Activated CD8-positive, alpha-beta memory T cell treated with anti-CD3 and anti-CD28 coated beads for 24 hours (primary cell): Measurements from ENCODE around the gene MILR1.

Experiments used
- DNase-seq: peaks from one replicate; pipeline ENCODE4 v3.0.0-alpha.2; 2020

The MILR1 gene

GRCh38 chr17:64503821-64504768, 55.2 kb downstream of the MILR1 start:
- DNase-seq, result no peak

- DNase-seq, result no peak
These were observed 55.9 kb downstream of the MILR1 start for GRCh38 chr17:64504769-64505339.

GRCh38 chr17:64505340-64506200, 56.7 kb downstream of the MILR1 start:
- peak; percentile 91 for DNase-seq

- peak; percentile 99 for DNase-seq
These were observed 57.3 kb downstream of the MILR1 start, which contains the start of gene DDX5 for GRCh38 chr17:64506201-64506575. Gene DDX5, minus strand, starts transcription at chr17:64506289. Its CDS starts 170 bp downstream, at chr17:64506119.

GRCh38 chr17:64506576-64507412, 57.9 kb downstream of the MILR1 start, which contains the start of gene CEP95:
Gene CEP95, plus strand, starts transcription at chr17:64506977. Its CDS starts 121 bp downstream, at chr17:64507098.
- DNase-seq, result peak; percentile 98

- peak; percentile 61 for DNase-seq
These were observed 58.5 kb downstream of the MILR1 start for GRCh38 chr17:64507413-64507782.

GRCh38 chr17:64508683-64509082, 59.8 kb downstream of the MILR1 start:
- DNase-seq, result no peak

GRCh38 chr17:64509179-64509578, 60.3 kb downstream of the MILR1 start:
- DNase-seq, result no peak

GRCh38 chr17:64515419-64515818, 66.5 kb downstream of the MILR1 start:
- DNase-seq, result no peak

- no peak for DNase-seq
These were observed 66.9 kb downstream of the MILR1 start for GRCh38 chr17:64515829-64516228.
